Measurements from ENCODE around the gene CAMK1D.

GRCh38 chr10:12741360-12741804, 392.0 kb downstream of the CAMK1D start:
- TF ChIP-seq CTCF (conservative IDR thresholded peaks at IDR 0.05; ENCODE audit: low read length) (no peak), EZH2phosphoT487 (IDR thresholded peaks at IDR 0.05; ENCODE audit: borderline replicate concordance, low read depth, low read length) (no peak)

Data from OCI-LY7 (cell line).